ENCODE measurements around the gene TAOK2.
"Not testable (repeated sequence)": the region's sequence is repeated elsewhere in the genome, so short reads cannot be mapped to it uniquely, and the experiment has no call there.

Gene TAOK2

DNA sequence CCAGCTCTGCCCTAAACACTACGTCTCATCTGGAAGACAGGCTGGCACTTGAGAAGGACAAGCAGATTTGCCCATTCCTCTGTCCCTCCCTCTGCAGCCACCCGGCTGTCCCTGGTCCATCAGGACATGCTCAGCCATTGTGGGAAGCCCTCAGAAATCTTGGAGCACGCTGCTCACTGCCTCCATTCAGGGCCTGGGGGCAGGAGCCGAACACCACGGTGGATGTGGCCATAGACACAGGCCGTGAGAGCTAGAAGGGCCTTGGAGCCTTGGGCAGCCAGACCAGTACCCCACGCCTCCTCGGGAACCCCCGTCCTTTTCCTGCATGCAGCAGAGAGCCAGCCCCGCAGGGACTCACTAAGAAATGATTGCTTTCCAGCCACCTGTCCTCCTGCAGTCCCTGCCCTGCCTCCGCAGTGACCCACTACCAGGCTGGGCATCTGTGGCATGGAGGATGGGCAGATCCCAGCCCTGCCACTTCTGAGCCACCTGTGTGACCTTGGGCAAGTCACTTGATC lies 33.8 kb downstream of the TAOK2 start:
- no peak overlapping the region for H3K9ac ChIP-seq (ENCODE audit: low read depth, low read length)
- no peaks in the 10 kb centered on the region for H3K9me3 ChIP-seq (ENCODE audit: insufficient read depth, low read depth, low read length)
- H3K27ac ChIP-seq (ENCODE audit: low read depth, low read length): no peak overlapping the region
- peaks cover 11% of the 10 kb centered on the region; the same call in 1 of the 2 replicates for H3K36me3 ChIP-seq (ENCODE audit: insufficient read depth, low read length)
- peaks cover 3% of the 10 kb centered on the region; the same call in 1 of the 2 replicates for H3K4me1 ChIP-seq (ENCODE audit: insufficient read depth, low read length)
- peaks cover 31% of the 10 kb centered on the region for H3K27me3 ChIP-seq (ENCODE audit: insufficient read depth, low read length)
- no peak overlapping the region for H3K4me3 ChIP-seq (ENCODE audit: low read length)
- 85% methylated on average over 11 of the region's 11 CpGs for WGBS

DNA sequence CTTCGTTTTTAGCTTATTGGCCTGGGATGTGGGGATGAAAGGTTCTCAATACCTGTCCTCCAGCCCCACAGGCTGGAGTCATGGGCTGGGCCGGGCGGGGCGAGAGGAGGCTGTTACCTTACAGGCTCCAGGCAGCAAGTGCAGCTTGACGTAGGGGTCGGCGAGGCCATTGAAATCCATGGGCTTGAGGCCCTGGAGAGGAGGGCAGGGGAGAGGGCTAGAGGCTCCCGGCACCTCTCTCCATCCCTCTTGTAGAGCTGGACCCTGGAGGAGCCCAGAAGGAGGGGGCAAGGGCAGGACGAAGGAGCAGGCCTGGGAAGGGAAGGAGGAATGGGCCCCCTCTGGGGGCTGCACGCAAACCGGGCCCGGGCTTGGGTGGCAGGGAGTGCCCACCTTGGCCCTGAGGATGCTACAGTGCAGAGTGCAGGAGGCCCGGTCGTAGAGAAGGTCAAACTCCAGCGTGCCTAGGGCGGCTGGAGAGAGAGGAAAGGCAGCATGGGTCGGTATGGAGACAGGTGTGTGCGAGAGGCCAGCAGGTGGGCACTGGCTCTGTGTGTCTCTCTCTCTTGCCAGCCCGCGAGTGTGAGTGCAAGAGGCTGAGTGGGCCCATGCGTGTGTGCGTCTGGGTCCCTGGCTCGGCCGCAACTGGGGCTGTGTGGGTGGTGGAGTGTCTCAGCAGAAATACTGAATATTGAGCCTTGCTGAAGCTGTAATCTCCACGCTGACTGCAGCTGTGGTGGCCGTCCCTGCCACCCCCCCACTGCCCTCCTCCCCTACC lies 35.6 kb downstream of the TAOK2 start:
- no peak overlapping the region for H3K4me3 ChIP-seq (ENCODE audit: low read length)
- peaks cover 3% of the 10 kb centered on the region; the same call in 1 of the 2 replicates for H3K4me1 ChIP-seq (ENCODE audit: insufficient read depth, low read length)
- no peaks in the 10 kb centered on the region for H3K9me3 ChIP-seq (ENCODE audit: insufficient read depth, low read depth, low read length)
- no peak overlapping the region for H3K27ac ChIP-seq (ENCODE audit: low read depth, low read length)
- 58% methylated on average over 26 of the region's 26 CpGs for WGBS
- H3K27me3 ChIP-seq (ENCODE audit: insufficient read depth, low read length): peaks cover 37% of the 10 kb centered on the region
- H3K36me3 ChIP-seq (ENCODE audit: insufficient read depth, low read length): 0 out of 2 replicates have a peak, but pooled peaks cover 7% of the 10 kb centered on the region
- no peak overlapping the region for H3K9ac ChIP-seq (ENCODE audit: low read depth, low read length)

GRCh38 chr16:30009990-30010843 lies 36.5 kb downstream of the TAOK2 start:
- H3K9me3 ChIP-seq (ENCODE audit: insufficient read depth, low read depth, low read length): no peaks in the 10 kb centered on the region
- 36% methylated on average over 34 of the region's 34 CpGs for WGBS
- H3K36me3 ChIP-seq (ENCODE audit: insufficient read depth, low read length): 0 out of 2 replicates have a peak, but pooled peaks cover 7% of the 10 kb centered on the region
- H3K27ac ChIP-seq (ENCODE audit: low read depth, low read length): no peak overlapping the region
- peaks cover 3% of the 10 kb centered on the region; the same call in 1 of the 2 replicates for H3K4me1 ChIP-seq (ENCODE audit: insufficient read depth, low read length)
- no peak overlapping the region for H3K9ac ChIP-seq (ENCODE audit: low read depth, low read length)
- peak overlapping the region; percentile 78 for H3K4me3 ChIP-seq (ENCODE audit: low read length)
- peaks cover 37% of the 10 kb centered on the region for H3K27me3 ChIP-seq (ENCODE audit: insufficient read depth, low read length)

- Histone ChIP-seq H3K9me3 (ENCODE audit: insufficient read depth, low read depth, low read length) (no peaks in the 10 kb centered on the region), H3K27ac (ENCODE audit: low read depth, low read length) (no peak within 1 kb of the TSS), H3K4me3 (ENCODE audit: low read length) (peak within 1 kb of the TSS; percentile 78), H3K36me3 (ENCODE audit: insufficient read depth, low read length) (0 out of 2 replicates have a peak, but pooled peaks cover 3% of the 10 kb centered on the region), H3K9ac (ENCODE audit: low read depth, low read length) (no peak within 1 kb of the TSS), H3K27me3 (ENCODE audit: insufficient read depth, low read length) (peaks cover 37% of the 10 kb centered on the region), H3K4me1 (ENCODE audit: insufficient read depth, low read length) (peaks cover 3% of the 10 kb centered on the region; the same call in 1 of the 2 replicates)
- under 1% methylated on average over 97 of the region's 99 CpGs for WGBS
Measured at GRCh38 chr16:30010844-30011713, 37.4 kb downstream of the TAOK2 start, which contains the start of gene DOC2A. Gene DOC2A, minus strand, starts transcription at chr16:30011027. Its CDS starts 805 bp downstream, at chr16:30010222.

DNA sequence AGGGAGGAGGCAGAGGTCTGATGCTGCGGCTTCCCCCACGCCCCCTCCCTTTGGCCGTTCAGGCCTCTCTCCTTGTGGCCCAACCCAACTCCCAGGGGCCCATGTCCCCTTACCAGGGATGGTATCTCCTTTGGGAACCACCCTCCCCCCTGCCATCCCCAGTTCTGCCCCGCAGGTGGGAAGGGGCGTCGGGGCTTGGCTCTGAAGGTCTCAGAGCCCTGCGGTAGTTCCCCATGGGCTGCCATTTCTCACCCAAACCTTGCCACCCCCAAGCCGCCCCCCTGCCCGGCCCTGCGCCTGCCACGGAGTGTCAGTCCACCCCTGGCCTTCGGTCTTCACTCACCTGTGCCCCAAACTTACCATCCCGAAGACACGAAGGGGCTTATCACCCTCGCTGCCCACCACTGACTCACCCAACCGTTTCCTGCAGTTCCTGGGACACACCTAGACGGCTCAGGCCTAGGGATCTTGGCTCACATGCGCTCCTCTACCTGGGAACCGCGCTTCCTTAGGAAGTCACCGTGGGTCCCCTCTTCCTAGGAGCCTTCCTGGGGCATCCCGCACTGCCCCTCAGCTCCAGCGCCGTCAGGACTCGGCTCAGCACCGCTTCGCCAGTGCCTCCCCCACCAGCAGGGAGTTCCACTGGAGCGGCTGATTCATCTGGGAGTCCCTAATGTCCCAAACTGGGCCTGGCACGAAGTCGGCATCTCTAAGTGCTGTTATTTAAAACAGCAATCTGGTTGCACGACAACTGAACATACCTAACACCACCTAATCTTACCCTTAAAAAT lies 38.2 kb downstream of the TAOK2 start:
- no peaks in the 10 kb centered on the region for H3K36me3 ChIP-seq (ENCODE audit: insufficient read depth, low read length)
- peak overlapping the region; percentile 78 for H3K4me3 ChIP-seq (ENCODE audit: low read length)
- no peaks in the 10 kb centered on the region for H3K9me3 ChIP-seq (ENCODE audit: insufficient read depth, low read depth, low read length)
- 7% methylated on average over 31 of the region's 31 CpGs for WGBS
- H3K9ac ChIP-seq (ENCODE audit: low read depth, low read length): no peak overlapping the region
- no peak overlapping the region for H3K27ac ChIP-seq (ENCODE audit: low read depth, low read length)
- H3K27me3 ChIP-seq (ENCODE audit: insufficient read depth, low read length): peaks cover 37% of the 10 kb centered on the region
- H3K4me1 ChIP-seq (ENCODE audit: insufficient read depth, low read length): peaks cover 3% of the 10 kb centered on the region; the same call in 1 of the 2 replicates

DNA sequence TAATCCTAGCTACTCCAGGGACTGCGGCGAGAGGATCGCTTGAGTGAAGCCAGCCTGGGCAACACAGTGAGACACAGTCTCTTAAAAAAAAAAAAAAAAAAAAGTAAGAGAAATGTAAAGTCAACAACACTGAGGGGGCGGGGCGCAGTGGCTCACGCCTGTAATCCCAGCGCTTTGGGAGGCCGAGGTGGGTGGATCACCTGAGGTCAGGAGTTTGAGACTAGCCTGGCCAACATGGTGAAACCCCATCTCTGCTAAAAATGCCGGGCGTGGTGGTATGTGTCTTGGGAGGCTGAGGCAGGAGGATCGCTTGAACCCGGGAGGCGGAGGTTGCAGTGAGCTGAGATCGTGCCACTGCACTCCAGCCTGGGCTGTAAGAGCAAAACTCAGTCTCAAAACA lies 38.9 kb downstream of the TAOK2 start:
- H3K4me1 ChIP-seq (ENCODE audit: insufficient read depth, low read length); H3K36me3 ChIP-seq (ENCODE audit: insufficient read depth, low read length); H3K9me3 ChIP-seq (ENCODE audit: insufficient read depth, low read depth, low read length); H3K27ac ChIP-seq (ENCODE audit: low read depth, low read length); H3K9ac ChIP-seq (ENCODE audit: low read depth, low read length): not testable (repeated sequence)
- H3K27me3 ChIP-seq (ENCODE audit: insufficient read depth, low read length): peaks cover 37% of the 10 kb centered on the region
- H3K4me3 ChIP-seq (ENCODE audit: low read length): peak overlapping the region; percentile 78; the same call in 1 of the 2 replicates
- WGBS: 80% methylated on average over 14 of the region's 14 CpGs

GRCh38 chr16:30015450-30015849 lies 41.8 kb downstream of the TAOK2 start:
- 89% methylated on average over 7 of the region's 7 CpGs for whole genome bisulfite sequencing
- not testable (repeated sequence) for H3K27ac ChIP-seq (ENCODE audit: low read depth, low read length); H3K4me1 ChIP-seq (ENCODE audit: insufficient read depth, low read length)

GRCh38 chr16:30016555-30017276 lies 43.0 kb downstream of the TAOK2 start:
- peaks cover 3% of the 10 kb centered on the region; the same call in 1 of the 2 replicates for H3K4me1 ChIP-seq (ENCODE audit: insufficient read depth, low read length)
- no peak overlapping the region for H3K4me3 ChIP-seq (ENCODE audit: low read length)
- WGBS: 88% methylated on average over 7 of the region's 8 CpGs
- no peaks in the 10 kb centered on the region for H3K36me3 ChIP-seq (ENCODE audit: insufficient read depth, low read length)
- H3K27ac ChIP-seq (ENCODE audit: low read depth, low read length): no peak overlapping the region
- no peaks in the 10 kb centered on the region for H3K9me3 ChIP-seq (ENCODE audit: insufficient read depth, low read depth, low read length)
- no peak overlapping the region for H3K9ac ChIP-seq (ENCODE audit: low read depth, low read length)
- H3K27me3 ChIP-seq (ENCODE audit: insufficient read depth, low read length): peaks cover 13% of the 10 kb centered on the region

More at GRCh38 chr16:30015450-30015849, 41.8 kb downstream of the TAOK2 start:
- H3K36me3 ChIP-seq (ENCODE audit: insufficient read depth, low read length); H3K9ac ChIP-seq (ENCODE audit: low read depth, low read length); H3K9me3 ChIP-seq (ENCODE audit: insufficient read depth, low read depth, low read length); H3K4me3 ChIP-seq (ENCODE audit: low read length): not testable (repeated sequence)
- peaks cover 23% of the 10 kb centered on the region for H3K27me3 ChIP-seq (ENCODE audit: insufficient read depth, low read length)

DNA sequence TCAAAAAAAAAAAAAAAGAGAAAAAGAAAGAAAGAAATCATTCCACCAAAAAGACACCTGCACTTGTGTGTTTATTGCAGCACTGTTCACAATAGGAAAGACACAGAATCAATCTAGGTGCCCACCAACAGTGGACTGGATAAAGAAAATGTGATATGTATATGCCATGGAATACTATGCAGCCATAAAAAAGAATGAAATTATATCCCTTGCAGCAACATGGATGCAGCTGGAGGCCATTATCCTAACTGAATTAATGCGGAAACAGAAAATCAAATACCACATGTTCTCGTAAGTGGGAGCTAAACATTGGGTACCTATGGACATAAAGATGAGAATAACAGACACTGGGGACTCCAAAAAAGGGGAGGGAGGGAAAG lies 43.6 kb downstream of the TAOK2 start:
- no peaks in the 10 kb centered on the region for H3K36me3 ChIP-seq (ENCODE audit: insufficient read depth, low read length)
- H3K9me3 ChIP-seq (ENCODE audit: insufficient read depth, low read depth, low read length): no peaks in the 10 kb centered on the region
- whole genome bisulfite sequencing: 100% methylated on average over 2 of the region's 2 CpGs
- no peak overlapping the region for H3K9ac ChIP-seq (ENCODE audit: low read depth, low read length)
- peaks cover 1% of the 10 kb centered on the region; the same call in 1 of the 2 replicates for H3K4me1 ChIP-seq (ENCODE audit: insufficient read depth, low read length)
- H3K27me3 ChIP-seq (ENCODE audit: insufficient read depth, low read length): peaks cover 7% of the 10 kb centered on the region
- H3K27ac ChIP-seq (ENCODE audit: low read depth, low read length): no peak overlapping the region
- H3K4me3 ChIP-seq (ENCODE audit: low read length): no peak overlapping the region
